PC-3 (cell line): ENCODE measurements around the gene MORN1. TPM values are rescaled to one million over a fixed set of nuclear protein-coding genes. Genes with fewer than 3 reads are reported as not detected.

Source experiments
- ATAC-seq: fragments of 200-7000 bp; cut with Tn5 transposase; 2 replicates; pipeline ENCODE4 v1.9.1; 2020; ENCODE audit warnings: mild to moderate bottlenecking, moderate library complexity
- BruUV-seq: library from RNA; stranded (reverse); fragments of 400-500 nt; replicated peaks from 2 replicates; lab custom pipeline; 2021; lab: Mats Ljungman, UMichigan
- CTCF ChIA-PET: fragments of 300-600 bp; sonication (Branson Sonifier 250); formaldehyde crosslinking; loops from one replicate; lab custom pipeline; 2022; ENCODE audit warnings: antibody characterized with exemption; lab: Charles Lee
- POLR2A ChIA-PET: fragments of 300-600 bp; sonication (Branson Sonifier 250); formaldehyde crosslinking; loops from one replicate; lab custom pipeline; 2022; ENCODE audit warnings: antibody characterized with exemption; ENCODE audit not compliant: unreplicated experiment; lab: Charles Lee
- DNase-seq: peaks from one replicate; pipeline ENCODE4 v3.0.0-alpha.2; 2015
- H2AFZ ChIP-seq: fragments of 300-600 bp; sonication (generic); 2 replicates; pipeline ENCODE4 v1.6.0; 2016; ENCODE audit warnings: antibody characterized with exemption, low read length
- H3F3A ChIP-seq: fragments of 300-600 bp; sonication (generic); one replicate; pipeline ENCODE4 v1.6.0; 2017; ENCODE audit warnings: antibody characterized with exemption, low read length, control low read depth, mild to moderate bottlenecking; ENCODE audit not compliant: unreplicated experiment
- H3K27ac ChIP-seq: fragments of 300-600 bp; sonication (generic); 2 replicates; pipeline ENCODE4 v1.5.1; 2016; ENCODE audit warnings: mild to moderate bottlenecking, low read length
- H3K27me3 ChIP-seq: fragments of 300-600 bp; sonication (generic); 2 replicates; pipeline ENCODE4 v1.6.1; 2016; ENCODE audit warnings: low read length, mixed read lengths
- H3K36me3 ChIP-seq: fragments of 300-600 bp; sonication (generic); 2 replicates; pipeline ENCODE4 v1.6.1; 2016; ENCODE audit warnings: low read depth, mixed run types, low read length, mixed read lengths
- H3K4me1 ChIP-seq: fragments of 300-600 bp; sonication (generic); 2 replicates; pipeline ENCODE4 v1.5.1; 2016; ENCODE audit warnings: low read length; ENCODE audit not compliant: insufficient read depth
- H3K4me2 ChIP-seq: fragments of 300-600 bp; sonication (generic); 2 replicates; pipeline ENCODE4 v1.6.0; 2016; ENCODE audit warnings: low read length
- H3K4me3 ChIP-seq: fragments of 300-600 bp; sonication (generic); 2 replicates; pipeline ENCODE4 v1.5.1; 2016; ENCODE audit warnings: mild to moderate bottlenecking, low read length, mixed read lengths
- H3K79me2 ChIP-seq: fragments of 300-600 bp; sonication (generic); 2 replicates; pipeline ENCODE4 v1.6.1; 2017; ENCODE audit warnings: low read length, mixed read lengths
- H3K9ac ChIP-seq: fragments of 300-600 bp; sonication (generic); 2 replicates; pipeline ENCODE4 v1.6.0; 2016; ENCODE audit warnings: mild to moderate bottlenecking, low read length
- H3K9me2 ChIP-seq: fragments of 300-600 bp; sonication (generic); replicated peaks from 2 replicates; pipeline ENCODE4 v1.6.1; 2016; ENCODE audit warnings: mixed run types, low read length, mixed read lengths
- H3K9me3 ChIP-seq: fragments of 300-600 bp; sonication (generic); 2 replicates; pipeline ENCODE4 v1.6.1; 2016; ENCODE audit warnings: low read length, mixed read lengths
- H4K20me1 ChIP-seq: fragments of 300-600 bp; sonication (generic); 2 replicates; pipeline ENCODE4 v1.6.1; 2016; ENCODE audit warnings: low read length, mixed read lengths
- EZH2 ChIP-seq: fragments of 300-600 bp; sonication (generic); IDR thresholded peaks from one replicate; pipeline ENCODE4 v1.6.1; 2017; ENCODE audit warnings: antibody characterized with exemption, mild to moderate bottlenecking, low read length; ENCODE audit not compliant: unreplicated experiment
- EZH2phosphoT487 ChIP-seq: fragments of 300-600 bp; sonication (generic); IDR thresholded peaks from 2 replicates; pipeline ENCODE4 v1.6.1; 2018; ENCODE audit warnings: mild to moderate bottlenecking, antibody characterized with exemption, low read length, borderline replicate concordance
- intact Hi-C: fragments of 100-400 bp; cut with micrococcal nuclease; formaldehyde crosslinking; loops from 2 replicates; pipeline ENCODE4 v1.9.0; 2023
- total RNA-seq: library from RNA; depleted of rRNA; stranded (reverse); fragments of >200 nt; gene quantifications from 2 replicates; pipeline ENCODE4 v1.2.3, GENCODE V29; 2014
- TF ChIP-seq, protein P1 (sequence below): fragments of 300-600 bp; sonication (generic); conservative IDR thresholded peaks from 2 replicates; pipeline ENCODE4 v1.5.1; 2017; ENCODE audit warnings: antibody characterized with exemption, low read depth, mild to moderate bottlenecking, low read length

MORN1 gene
- total RNA-seq, 1 experiment from 2014 or later = 11.2 TPM

DNA sequence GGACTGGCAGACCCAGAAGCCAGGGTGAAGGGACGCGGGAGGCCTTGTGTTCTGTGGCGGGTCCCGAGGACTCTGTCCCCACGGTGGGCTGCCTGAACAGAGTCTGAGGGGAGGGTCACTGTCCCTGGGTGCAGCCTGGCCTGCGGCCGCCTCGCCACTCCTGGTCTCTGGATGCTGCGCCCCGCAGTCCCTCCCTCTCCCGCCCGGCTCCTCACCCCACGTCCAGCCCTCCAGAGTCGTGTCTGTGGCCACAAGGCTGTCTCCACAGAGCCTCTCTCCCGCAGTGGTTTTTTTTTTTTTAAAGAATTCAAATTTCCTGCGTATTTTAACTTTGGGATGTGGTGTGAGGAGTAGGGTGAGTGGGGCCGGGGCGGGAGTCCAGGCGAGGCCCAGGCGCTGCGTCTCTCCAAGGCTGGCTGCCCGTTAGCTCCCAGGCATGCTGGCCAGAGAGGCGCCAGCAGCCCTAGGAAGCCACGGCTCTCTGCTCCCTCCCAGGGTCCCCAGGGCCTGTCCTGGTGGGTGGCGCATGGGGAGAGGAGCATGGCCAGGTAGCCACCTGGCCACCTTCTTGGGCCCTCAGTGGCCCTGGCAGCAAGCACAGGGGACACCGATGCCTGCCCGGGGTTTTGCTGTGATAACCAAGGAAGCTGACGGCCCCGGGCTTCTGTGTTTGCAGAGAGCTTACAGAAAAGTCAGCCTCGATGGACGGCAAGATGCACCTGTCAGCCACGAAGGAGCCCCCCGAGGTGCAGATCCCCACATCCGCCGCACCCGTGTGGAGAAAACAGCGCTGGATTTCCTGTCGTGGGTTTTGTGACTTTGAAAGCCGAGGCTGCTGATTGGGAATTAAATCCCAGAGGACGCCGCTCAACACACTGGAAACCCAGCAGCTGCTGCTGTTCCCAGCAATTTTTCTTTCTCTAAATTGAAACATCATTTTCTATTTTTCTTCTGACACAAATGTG lies 72.8 kb downstream of the MORN1 start:
- peaks cover 3% of the 10 kb centered on the region for H3K27me3 ChIP-seq
- ChIA-PET CTCF (no interaction called here), POLR2A (no interaction called here)
- ATAC-seq (no peak), DNase-seq (no peak)
- H3K9ac ChIP-seq = no peak overlapping the region
- no TSS peak for BruUV-seq
- no peak overlapping the region for H3K4me3 ChIP-seq
- H3K4me2 ChIP-seq = no peak overlapping the region
- no peaks in the 10 kb centered on the region for H4K20me1 ChIP-seq
- H3K9me2 ChIP-seq = no peaks in the 10 kb centered on the region
- H3K79me2 ChIP-seq = no peaks in the 10 kb centered on the region
- H3K27ac ChIP-seq = no peak overlapping the region
- H3K4me1 ChIP-seq = peaks cover 6% of the 10 kb centered on the region; the same call in 1 of the 2 replicates
- H3K36me3 ChIP-seq = no peaks in the 10 kb centered on the region
- no peak for TF ChIP-seq EZH2
- TF ChIP-seq, protein P1, sequence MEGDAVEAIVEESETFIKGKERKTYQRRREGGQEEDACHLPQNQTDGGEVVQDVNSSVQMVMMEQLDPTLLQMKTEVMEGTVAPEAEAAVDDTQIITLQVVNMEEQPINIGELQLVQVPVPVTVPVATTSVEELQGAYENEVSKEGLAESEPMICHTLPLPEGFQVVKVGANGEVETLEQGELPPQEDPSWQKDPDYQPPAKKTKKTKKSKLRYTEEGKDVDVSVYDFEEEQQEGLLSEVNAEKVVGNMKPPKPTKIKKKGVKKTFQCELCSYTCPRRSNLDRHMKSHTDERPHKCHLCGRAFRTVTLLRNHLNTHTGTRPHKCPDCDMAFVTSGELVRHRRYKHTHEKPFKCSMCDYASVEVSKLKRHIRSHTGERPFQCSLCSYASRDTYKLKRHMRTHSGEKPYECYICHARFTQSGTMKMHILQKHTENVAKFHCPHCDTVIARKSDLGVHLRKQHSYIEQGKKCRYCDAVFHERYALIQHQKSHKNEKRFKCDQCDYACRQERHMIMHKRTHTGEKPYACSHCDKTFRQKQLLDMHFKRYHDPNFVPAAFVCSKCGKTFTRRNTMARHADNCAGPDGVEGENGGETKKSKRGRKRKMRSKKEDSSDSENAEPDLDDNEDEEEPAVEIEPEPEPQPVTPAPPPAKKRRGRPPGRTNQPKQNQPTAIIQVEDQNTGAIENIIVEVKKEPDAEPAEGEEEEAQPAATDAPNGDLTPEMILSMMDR = no peak
- TF ChIP-seq EZH2phosphoT487 = no peak
- H3K9me3 ChIP-seq = no peaks in the 10 kb centered on the region
- intact Hi-C loops = no loop called here
- H2AFZ ChIP-seq = no peak overlapping the region
- H3F3A ChIP-seq = no peaks in the 10 kb centered on the region

DNA sequence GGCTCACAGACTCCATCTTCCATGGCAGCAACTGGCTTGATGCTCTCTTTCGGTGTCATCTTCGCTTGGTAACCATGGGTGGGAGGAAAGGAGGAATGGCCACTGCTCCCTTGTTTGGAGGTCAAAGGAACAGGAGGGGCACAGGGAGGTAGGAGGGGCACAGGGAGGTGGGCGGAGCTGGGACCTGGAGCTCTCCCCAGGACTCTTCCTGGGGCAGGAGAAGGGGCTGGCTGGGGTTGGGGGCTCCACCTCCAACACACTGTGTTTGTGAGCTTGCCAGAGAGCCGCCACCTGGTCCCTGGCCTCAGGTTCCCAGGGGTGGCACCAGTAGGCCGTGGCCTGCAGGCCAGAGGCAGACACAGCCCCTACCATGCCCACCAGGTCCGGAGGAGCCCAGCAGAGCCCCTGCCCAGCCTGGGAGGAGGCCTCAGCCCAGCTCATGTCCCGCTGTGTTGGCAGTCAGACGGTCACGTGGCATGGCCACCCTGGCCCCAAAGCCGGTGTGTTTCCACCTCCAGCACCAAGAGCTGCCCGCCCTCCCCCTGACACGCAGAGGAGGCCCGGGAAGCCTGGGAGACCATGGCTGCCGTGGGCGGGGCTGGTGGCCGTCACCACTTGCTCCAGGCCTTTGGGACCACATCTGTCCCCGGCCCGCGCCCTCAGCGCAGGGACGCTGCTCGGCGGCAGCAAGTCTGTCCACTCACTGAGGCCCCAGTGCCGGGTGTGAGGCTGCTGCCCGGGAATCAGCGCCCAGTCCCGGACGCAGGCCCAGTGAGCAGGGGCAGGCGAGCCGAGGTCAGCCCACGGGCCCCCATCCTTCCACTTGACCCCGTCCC lies 73.9 kb downstream of the MORN1 start:
- Histone ChIP-seq H3K4me3 (no peak overlapping the region), H3K27ac (no peak overlapping the region), H3K9me3 (no peaks in the 10 kb centered on the region), H3K9ac (no peak overlapping the region), H4K20me1 (no peaks in the 10 kb centered on the region), H3K4me2 (no peak overlapping the region), H3K4me1 (peaks cover 6% of the 10 kb centered on the region; the same call in 1 of the 2 replicates), H3K9me2 (no peaks in the 10 kb centered on the region), H3F3A (no peaks in the 10 kb centered on the region), H3K79me2 (no peaks in the 10 kb centered on the region), H2AFZ (no peak overlapping the region), H3K27me3 (no peaks in the 10 kb centered on the region; the same call in 1 of the 2 replicates), H3K36me3 (no peaks in the 10 kb centered on the region)
- no TSS peak for BruUV-seq
- DNase-seq (no peak), ATAC-seq (no peak)
- TF ChIP-seq, protein P1 = no peak
- TF ChIP-seq EZH2 = no peak
- TF ChIP-seq EZH2phosphoT487 = no peak
- intact Hi-C loops = no loop called here
- CTCF ChIA-PET = no interaction called here
- POLR2A ChIA-PET = no interaction called here
